ENCODE measurements around the gene BRINP3.
"Not testable (repeated sequence)": the region's sequence is repeated elsewhere in the genome, so short reads cannot be mapped to it uniquely, and the experiment has no call there.

Gene BRINP3

GRCh38 chr1:190477762-190478148 is at the start of gene BRINP3:
BRINP3 (minus strand) TSS chr1:190477864.
- no peak for DNase-seq (ENCODE audit: low spot score)

- no peak for DNase-seq (ENCODE audit: low spot score)
These were observed 33.9 kb upstream of the BRINP3 start for GRCh38 chr1:190511554-190511953.

- no peak for DNase-seq (ENCODE audit: low spot score)
These were observed 29.7 kb upstream of the BRINP3 start for GRCh38 chr1:190507357-190507756.

GRCh38 chr1:190504539-190504938 is 26.9 kb upstream of the BRINP3 start:
- DNase-seq (ENCODE audit: low spot score): not testable (repeated sequence)

- DNase-seq (ENCODE audit: low spot score): no peak
These were observed 19.9 kb upstream of the BRINP3 start for GRCh38 chr1:190497565-190497964.

GRCh38 chr1:190494451-190494850 is 16.8 kb upstream of the BRINP3 start:
- DNase-seq (ENCODE audit: low spot score): no peak

- no peak for DNase-seq (ENCODE audit: low spot score)
These were observed 13.7 kb upstream of the BRINP3 start for GRCh38 chr1:190491404-190491803.

- DNase-seq (ENCODE audit: low spot score): no peak
These were observed 6.4 kb upstream of the BRINP3 start for GRCh38 chr1:190484045-190484444.

- no peak for DNase-seq (ENCODE audit: low spot score)
These were observed 2.6 kb upstream of the BRINP3 start for GRCh38 chr1:190480231-190480630.

- DNase-seq (ENCODE audit: low spot score): peak; percentile 27
These were observed 1.9 kb upstream of the BRINP3 start for GRCh38 chr1:190479516-190479915.

- DNase-seq (ENCODE audit: low spot score): no peak
These were observed 1.4 kb upstream of the BRINP3 start for GRCh38 chr1:190479050-190479397.

- DNase-seq (ENCODE audit: low spot score): peak; percentile 65
These were observed 735 bp upstream of the BRINP3 start for GRCh38 chr1:190478149-190479049.

- no peak for DNase-seq (ENCODE audit: low spot score)
These were observed 858 bp downstream of the BRINP3 start for GRCh38 chr1:190476806-190477205.

- DNase-seq (ENCODE audit: low spot score): no peak
These were observed 1.3 kb downstream of the BRINP3 start for GRCh38 chr1:190476321-190476720.

- no peak for DNase-seq (ENCODE audit: low spot score)
These were observed 2.1 kb downstream of the BRINP3 start for GRCh38 chr1:190475421-190476141.

GRCh38 chr1:190474650-190475211 is 2.9 kb downstream of the BRINP3 start:
- DNase-seq (ENCODE audit: low spot score): no peak

- no peak for DNase-seq (ENCODE audit: low spot score)
These were observed 3.7 kb downstream of the BRINP3 start for GRCh38 chr1:190474010-190474409.

- no peak for DNase-seq (ENCODE audit: low spot score)
These were observed 5.2 kb downstream of the BRINP3 start for GRCh38 chr1:190472494-190472893.

GRCh38 chr1:190472042-190472441 is 5.6 kb downstream of the BRINP3 start:
- DNase-seq (ENCODE audit: low spot score): no peak

- DNase-seq (ENCODE audit: low spot score): no peak
These were observed 13.0 kb downstream of the BRINP3 start for GRCh38 chr1:190464690-190465089.

GRCh38 chr1:190456129-190456528 is 21.5 kb downstream of the BRINP3 start:
- DNase-seq (ENCODE audit: low spot score): no peak

GRCh38 chr1:190455631-190456030 is 22.0 kb downstream of the BRINP3 start:
- DNase-seq (ENCODE audit: low spot score): no peak

- peak; percentile 20 for DNase-seq (ENCODE audit: low spot score)
These were observed 24.1 kb downstream of the BRINP3 start for GRCh38 chr1:190453550-190453949.

Measured in D341Med (cell line).